ENCODE measurements around the gene RBPJL. TPM values are rescaled to one million over a fixed set of nuclear protein-coding genes. Genes with fewer than 3 reads are reported as not detected.
A peak's percentile ranks its signal among the peaks of the same experiment; 100 is the strongest.

Gene RBPJL
- total RNA-seq, 4 donors from 2014 or later = not detected

DNA sequence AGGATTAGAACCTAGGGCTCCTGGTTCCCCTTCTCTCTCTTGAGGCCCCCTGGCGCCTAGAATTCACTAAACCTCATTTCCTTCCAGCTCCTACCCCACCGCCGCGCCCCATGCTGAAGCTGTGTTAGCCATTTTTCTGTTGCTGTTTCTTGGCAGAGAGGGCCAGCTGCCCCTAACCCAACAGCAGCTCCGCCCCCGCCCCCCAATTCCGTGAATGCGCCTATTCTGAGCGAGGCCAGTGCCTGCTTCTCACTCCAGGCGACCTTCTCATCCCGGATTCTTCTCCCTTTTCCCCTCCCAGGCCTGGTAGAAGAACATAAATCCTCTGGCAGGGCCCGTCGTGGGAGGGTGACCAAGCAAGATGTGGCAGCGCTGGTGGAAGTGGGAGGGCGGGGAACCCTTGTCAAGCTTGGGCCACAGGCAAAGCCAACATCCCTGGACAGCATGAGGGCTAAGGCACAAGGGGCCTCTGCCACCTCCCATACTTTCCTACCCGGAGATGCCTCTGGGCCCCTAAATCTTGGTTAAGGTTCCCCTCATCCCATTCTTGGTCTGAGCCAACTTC, 518 bp downstream of the RBPJL start:
- DNase-seq = no peak
- intact Hi-C loops (cut with DNase I; ENCODE audit: low total_unique reads) = no loop called here
- no peak for TF ChIP-seq CTCF (IDR thresholded peaks at IDR 0.05)
- no peak for TF ChIP-seq POLR2A (IDR thresholded peaks at IDR 0.05)
- H3K4me1 ChIP-seq = peaks cover 0 to 5% of the 10 kb centered on the region in 2 donors
- no peak overlapping the region for H3K4me3 ChIP-seq
- H3K36me3 ChIP-seq = no peaks in the 10 kb centered on the region
- H3K27me3 ChIP-seq = peaks cover 0 to 15% of the 10 kb centered on the region in 2 donors
- H3K27ac ChIP-seq = no peak overlapping the region
- no peaks in the 10 kb centered on the region for H3K9me3 ChIP-seq

- Histone ChIP-seq H3K27ac (no peak within 1 kb of the TSS), H3K4me1 (peaks cover 0 to 5% of the 10 kb centered on the region in 2 donors), H3K9me3 (no peaks in the 10 kb centered on the region), H3K27me3 (peaks cover 0 to 18% of the 10 kb centered on the region in 2 donors), H3K4me3 (no peak within 1 kb of the TSS), H3K36me3 (no peaks in the 10 kb centered on the region)
- TF ChIP-seq POLR2A (IDR thresholded peaks at IDR 0.05) = no peak
- no peak for TF ChIP-seq CTCF (IDR thresholded peaks at IDR 0.05)
- DNase-seq = no peak
- intact Hi-C loops (cut with DNase I; ENCODE audit: low total_unique reads) = no loop called here
These were observed 1.6 kb downstream of the RBPJL start, which contains the start of gene MATN4 for GRCh38 chr20:45308117-45308778. Gene MATN4 (minus strand): TSS chr20:45308299. CDS start chr20:45305582, 2,717 bp downstream.

GRCh38 chr20:45309075-45309474, 2.4 kb downstream of the RBPJL start:
- H3K27me3 ChIP-seq = peaks cover 0 to 18% of the 10 kb centered on the region in 2 donors
- H3K27ac ChIP-seq = no peak overlapping the region
- H3K4me3 ChIP-seq = no peak overlapping the region
- no peaks in the 10 kb centered on the region for H3K9me3 ChIP-seq
- TF ChIP-seq POLR2A (IDR thresholded peaks at IDR 0.05) (no peak), CTCF (IDR thresholded peaks at IDR 0.05) (no peak)
- intact Hi-C loops (cut with DNase I; ENCODE audit: low total_unique reads) = no loop called here
- no peaks in the 10 kb centered on the region for H3K36me3 ChIP-seq
- DNase-seq = no peak
- H3K4me1 ChIP-seq = peaks cover 0 to 5% of the 10 kb centered on the region in 2 donors

DNA sequence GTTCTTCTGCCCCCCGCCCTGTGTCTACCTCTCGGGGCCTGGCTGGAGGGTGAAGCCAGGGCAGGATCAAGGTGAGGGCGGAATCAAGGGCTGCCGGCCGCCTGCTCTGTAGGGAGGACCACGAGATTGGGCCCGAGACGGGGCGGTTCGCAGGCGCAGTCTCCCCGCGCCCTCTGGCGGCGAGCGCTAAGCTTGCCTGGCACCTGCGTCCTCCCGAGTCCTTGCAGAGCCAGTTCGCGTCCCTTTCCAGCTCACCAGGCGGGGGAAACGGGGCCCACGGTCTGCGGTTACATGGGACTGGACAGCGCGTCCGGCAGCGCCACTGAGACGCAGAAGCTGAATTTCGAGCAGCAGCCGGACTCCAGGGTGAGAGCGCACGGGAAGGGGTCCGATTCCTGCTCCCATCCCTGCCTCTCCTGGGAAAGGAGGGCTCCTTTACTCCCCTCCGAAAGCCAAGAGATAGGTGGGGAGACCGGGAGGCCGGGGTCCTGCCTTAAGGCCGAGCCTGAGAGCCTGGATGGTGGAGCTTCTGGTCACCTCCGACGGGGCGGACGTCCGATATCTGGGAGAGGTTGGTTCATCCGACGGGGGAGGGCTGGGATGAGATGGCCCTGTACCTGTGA, 5.1 kb downstream of the RBPJL start:
- no peaks in the 10 kb centered on the region for H3K36me3 ChIP-seq
- H3K27ac ChIP-seq = no peak overlapping the region
- no peaks in the 10 kb centered on the region for H3K9me3 ChIP-seq
- intact Hi-C loops (cut with DNase I; ENCODE audit: low total_unique reads) = loop anchor here (10.0 kb wide), 1 partner anchor 453 kb away; no protein-coding TSS in a partner anchor
- DNase-seq = peak; percentile 28 to 31
- peaks cover 0 to under 1% of the 10 kb centered on the region in 2 donors for H3K4me1 ChIP-seq
- no peak overlapping the region for H3K4me3 ChIP-seq
- H3K27me3 ChIP-seq = peaks cover 0 to 11% of the 10 kb centered on the region in 2 donors
- TF ChIP-seq CTCF (IDR thresholded peaks at IDR 0.05) (peak; percentile 54 to 64 (median 59)), POLR2A (IDR thresholded peaks at IDR 0.05) (no peak)

- peaks cover 0 to 7% of the 10 kb centered on the region in 2 donors for H3K27me3 ChIP-seq
- intact Hi-C loops (cut with DNase I; ENCODE audit: low total_unique reads) = loop anchor here (10.0 kb wide), 1 partner anchor 453 kb away; no protein-coding TSS in a partner anchor
These were observed 5.6 kb downstream of the RBPJL start for GRCh38 chr20:45312241-45312640.

More at GRCh38 chr20:45312241-45312640, 5.6 kb downstream of the RBPJL start:
- no peaks in the 10 kb centered on the region for H3K36me3 ChIP-seq
- H3K27ac ChIP-seq = no peak overlapping the region
- DNase-seq = no peak
- TF ChIP-seq CTCF (IDR thresholded peaks at IDR 0.05) (no peak), POLR2A (IDR thresholded peaks at IDR 0.05) (no peak)
- H3K4me3 ChIP-seq = no peak overlapping the region
- no peaks in the 10 kb centered on the region for H3K9me3 ChIP-seq
- H3K4me1 ChIP-seq = no peaks in the 10 kb centered on the region

Measured in uterus (tissue), 4 donors.